ENCODE results near the gene HNRNPL. TPM values are rescaled to one million over a fixed set of nuclear protein-coding genes. Genes with fewer than 3 reads are reported as not detected.

HNRNPL gene
- polyA plus RNA-seq, 2 of the 4 experiments (the other 2 are of a cell fraction), result 380 to 487 TPM

- Histone ChIP-seq H3K27ac (peak overlapping the region in 1 of 2 experiments; percentile 76; a peak in 4 of 6 replicates), H3K4me1 (peaks cover 79% of the 10 kb centered on the region), H3K4me3 (no peak overlapping the region), H3K4me2 (peak overlapping the region; percentile 40; the same call in 2 of the 3 replicates), H3K9me3 (no peaks in the 10 kb centered on the region)
- no peak for ATAC-seq
- 84% methylated on average over 8 of the region's 8 CpGs for WGBS (ENCODE audit: missing lambda C conversion rate)
- POLR2A ChIA-PET, result interaction anchor here (0.7 to 6.5 kb wide), 6 partner anchors 8 to 188 kb away, joined by 3 to 62 read pairs (median 6); partner anchors contain the start of genes ACTN4 and HNRNPL
- TF ChIP-seq PHF8 (IDR thresholded peaks at IDR 0.05; ENCODE audit: borderline replicate concordance, low read depth) (no peak), TFCP2L1 (CRISPR knock-in tag; IDR thresholded peaks at IDR 0.05) (peak; percentile 62; the same call in 1 of the 2 replicates), CHD2 (IDR thresholded peaks at IDR 0.05; ENCODE audit: low read length, partially characterized antibody) (no peak), MYC (IDR thresholded peaks at IDR 0.05; ENCODE audit: borderline replicate concordance, low read length) (no peak), TP53 (CRISPR knock-in tag; IDR thresholded peaks at IDR 0.05) (peak; percentile 9; the same call in 1 of the 2 replicates), MAX (IDR thresholded peaks at IDR 0.05) (no peak)
- no peak for DNase-seq (ENCODE audit: low read depth in 1 of 2, low spot score in 1 of 2)
- FAIRE-seq, result peak; percentile 89
- CTCF ChIA-PET, result interaction anchor here (0.6 to 3.2 kb wide), 13 partner anchors 8 to 291 kb away, joined by 3 to 17 read pairs (median 4); no protein-coding TSS in a partner anchor
These were observed 13.4 kb downstream of the HNRNPL start for GRCh38 chr19:38836159-38836982.

- Histone ChIP-seq H3K9me3 (no peaks in the 10 kb centered on the region), H3K4me3 (no peak overlapping the region), H3K4me1 (peaks cover 76% of the 10 kb centered on the region), H3K27ac (peak overlapping the region in 1 of 2 experiments; percentile 62; a peak in 3 of 6 replicates), H3K4me2 (no peak overlapping the region)
- WGBS (ENCODE audit: missing lambda C conversion rate), result 96% methylated on average over 6 of the region's 6 CpGs
- CTCF ChIA-PET, result interaction anchor here (0.8 to 3.2 kb wide), 14 partner anchors 9 to 319 kb away, joined by 3 to 17 read pairs (median 4); partner anchors contain the start of genes MRPS12 and SARS2
- ATAC-seq (no peak), DNase-seq (ENCODE audit: low read depth in 1 of 2, low spot score in 1 of 2) (no peak), FAIRE-seq (no peak)
- POLR2A ChIA-PET, result interaction anchor here (0.5 to 6.5 kb wide), 6 partner anchors 10 to 190 kb away, joined by 3 to 62 read pairs (median 6); partner anchors contain the start of gene HNRNPL
- TF ChIP-seq KDM5A (IDR thresholded peaks at IDR 0.05) (no peak), JUN (IDR thresholded peaks at IDR 0.05) (0 out of 5 replicates have a peak, but pooled peaks of 1 of the 2 experiments have one; percentile 3), JUNB (IDR thresholded peaks at IDR 0.05) (no peak), CBX2 (IDR thresholded peaks at IDR 0.05; ENCODE audit: borderline replicate concordance, low read depth) (no peak), HOXB5 (CRISPR knock-in tag; IDR thresholded peaks at IDR 0.05) (no peak), CEBPB (IDR thresholded peaks at IDR 0.05) (peak in 1 of 2 experiments; percentile 48; a peak in 1 of 4 replicates), MYC (IDR thresholded peaks at IDR 0.05; ENCODE audit: borderline replicate concordance, low read length) (no peak), POLR2AphosphoS2 (conservative IDR thresholded peaks at IDR 0.05; ENCODE audit: low read length) (no peak), RNF2 (IDR thresholded peaks at IDR 0.05; ENCODE audit: borderline replicate concordance, low read depth) (no peak), ATOH8 (CRISPR knock-in tag; IDR thresholded peaks at IDR 0.05; ENCODE audit: low read depth) (0 out of 2 replicates have a peak, but pooled peaks have one; percentile 2)
These were observed 15.2 kb downstream of the HNRNPL start for GRCh38 chr19:38834590-38834989.

- FAIRE-seq, result peak; percentile 73
- TF ChIP-seq TFCP2L1 (CRISPR knock-in tag; IDR thresholded peaks at IDR 0.05), result no peak
- TF ChIP-seq NR3C1 (IDR thresholded peaks at IDR 0.05), result no peak
- POLR2A ChIA-PET, result interaction anchor here (1.5 kb wide), 1 partner anchor 15 kb away, joined by 6 read pairs; no protein-coding TSS in a partner anchor
- no peak overlapping the region for H3K4me3 ChIP-seq
- H3K4me2 ChIP-seq, result no peak overlapping the region
- no peak overlapping the region; a peak in 1 of 6 replicates for H3K27ac ChIP-seq
- CTCF ChIA-PET, result interaction anchor here (0.8 to 3.2 kb wide), 11 partner anchors 10 to 200 kb away, joined by 3 to 17 read pairs (median 4); partner anchors contain the start of genes MRPS12 and SARS2
- WGBS (ENCODE audit: missing lambda C conversion rate), result 92% methylated on average over 4 of the region's 4 CpGs
- peaks cover 76% of the 10 kb centered on the region for H3K4me1 ChIP-seq
- H3K9me3 ChIP-seq, result no peaks in the 10 kb centered on the region
- no peak for ATAC-seq
- no peak for DNase-seq (ENCODE audit: low read depth in 1 of 2, low spot score in 1 of 2)
These were observed 15.7 kb downstream of the HNRNPL start for GRCh38 chr19:38834104-38834490.

GRCh38 chr19:38833092-38833425 lies 16.7 kb downstream of the HNRNPL start:
- FAIRE-seq (no peak), ATAC-seq (no peak), DNase-seq (ENCODE audit: low read depth in 1 of 2, low spot score in 1 of 2) (no peak)
- Histone ChIP-seq H3K4me1 (peaks cover 68% of the 10 kb centered on the region), H3K9me3 (no peaks in the 10 kb centered on the region), H3K4me2 (no peak overlapping the region; the same call in 2 of the 3 replicates), H3K4me3 (no peak overlapping the region), H3K27ac (peak overlapping the region in 1 of 2 experiments; percentile 88; a peak in 3 of 6 replicates)
- ChIA-PET POLR2A (interaction anchor here (1.8 kb wide), 1 partner anchor 13 kb away, joined by 12 read pairs; no protein-coding TSS in a partner anchor), CTCF (interaction anchor here (0.6 to 4.3 kb wide), 8 partner anchors 15 to 298 kb away, joined by 3 to 21 read pairs (median 4); partner anchors contain the start of genes NFKBIB and SIRT2)
- TF ChIP-seq MAFK (IDR thresholded peaks at IDR 0.05; ENCODE audit: partially characterized antibody) (peak; percentile 17), TP53 (CRISPR knock-in tag; IDR thresholded peaks at IDR 0.05) (no peak), NPAS2 (CRISPR knock-in tag; IDR thresholded peaks at IDR 0.05; ENCODE audit: borderline replicate concordance) (no peak), BHLHE40 (IDR thresholded peaks at IDR 0.05; ENCODE audit: low read depth, low read length) (no peak)
- WGBS (ENCODE audit: missing lambda C conversion rate), result 91% methylated on average over 7 of the region's 7 CpGs

Measured in A549 (cell line).